Osteoblast (primary cell): ENCODE measurements around the gene ASNSD1. TPM values are rescaled to one million over a fixed set of nuclear protein-coding genes. Genes with fewer than 3 reads are reported as not detected.

Experiments used
- DNase-seq: peaks from one replicate; pipeline ENCODE4 v3.0.0; 2011; ENCODE audit warnings: low spot score, mixed read lengths; ENCODE audit not compliant: insufficient read length; ENCODE audit errors: missing footprints
- H2AFZ ChIP-seq: 2 replicates; pipeline ENCODE4 v1.6.0; 2011; ENCODE audit warnings: mild to moderate bottlenecking, low read length
- H3K27ac ChIP-seq: 2 replicates; pipeline ENCODE4 v1.5.1; 2011; ENCODE audit warnings: mild to moderate bottlenecking, low read depth, low read length, moderate library complexity
- H3K27me3 ChIP-seq: 2 replicates; pipeline ENCODE4 v1.6.0; 2012; ENCODE audit warnings: mild to moderate bottlenecking, control low read depth, inconsistent platforms, low read length, moderate library complexity; ENCODE audit not compliant: insufficient read depth
- H3K36me3 ChIP-seq: 2 replicates; pipeline ENCODE4 v1.5.1; 2011; ENCODE audit warnings: mild to moderate bottlenecking, low read length, control low read depth, moderate library complexity; ENCODE audit not compliant: insufficient read depth
- H3K4me1 ChIP-seq: 2 replicates; pipeline ENCODE4 v1.5.1; 2011; ENCODE audit warnings: mild to moderate bottlenecking, low read length, control low read depth, moderate library complexity; ENCODE audit not compliant: insufficient read depth
- H3K4me2 ChIP-seq: 2 replicates; pipeline ENCODE4 v1.6.0; 2011; ENCODE audit warnings: mild to moderate bottlenecking, low read length; ENCODE audit not compliant: insufficient read depth
- H3K4me3 ChIP-seq: fragments of 200-600 bp; sonication (generic); 3 replicates; pipeline ENCODE4 v1.5.1; 2012; ENCODE audit warnings: mild to moderate bottlenecking, low read length, inconsistent platforms; ENCODE audit not compliant: insufficient read depth
- H3K79me2 ChIP-seq: 2 replicates; pipeline ENCODE4 v1.6.0; 2012; ENCODE audit warnings: mild to moderate bottlenecking, low read length, control low read depth, inconsistent platforms; ENCODE audit not compliant: insufficient read depth
- H3K9me3 ChIP-seq: 2 replicates; pipeline ENCODE4 v1.5.1; 2011; ENCODE audit warnings: low read depth, low read length, control low read depth
- H4K20me1 ChIP-seq: 2 replicates; pipeline ENCODE4 v1.6.0; 2012; ENCODE audit warnings: mild to moderate bottlenecking, low read length, control low read depth; ENCODE audit not compliant: insufficient read depth
- total RNA-seq: library from RNA; depleted of rRNA; stranded (reverse); fragments of >200 nt; gene quantifications from 2 replicates; pipeline ENCODE4 v1.2.3, GENCODE V29; 2012
- TF ChIP-seq, protein P1 (sequence below): IDR thresholded peaks from 2 replicates; pipeline ENCODE4 v1.5.1; 2011; ENCODE audit warnings: mild to moderate bottlenecking, low read depth, low read length, moderate library complexity; ENCODE audit errors: extremely low read depth

The ASNSD1 gene
- total RNA-seq, 1 donor = 81.8 TPM

DNA sequence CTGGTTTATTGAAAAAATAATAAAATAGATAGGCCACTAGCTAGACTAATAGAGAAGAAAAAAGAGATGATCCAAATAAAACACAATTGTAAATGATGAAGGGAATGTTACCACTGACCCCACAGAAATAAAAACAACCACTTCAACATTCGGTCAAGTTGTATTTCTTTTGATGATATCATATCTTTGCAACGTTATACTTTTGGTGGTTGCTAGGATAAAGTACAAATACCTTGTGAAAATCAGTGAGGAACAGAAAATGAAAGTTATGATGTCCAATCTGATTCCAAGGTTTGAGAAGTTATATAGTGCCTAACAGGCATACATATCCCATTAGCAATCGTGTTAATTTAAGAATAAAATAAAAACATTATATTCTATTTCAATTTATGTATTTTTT, 6.6 kb upstream of the ASNSD1 start:
- no peaks in the 10 kb centered on the region for H3K27me3 ChIP-seq
- TF ChIP-seq, protein P1, sequence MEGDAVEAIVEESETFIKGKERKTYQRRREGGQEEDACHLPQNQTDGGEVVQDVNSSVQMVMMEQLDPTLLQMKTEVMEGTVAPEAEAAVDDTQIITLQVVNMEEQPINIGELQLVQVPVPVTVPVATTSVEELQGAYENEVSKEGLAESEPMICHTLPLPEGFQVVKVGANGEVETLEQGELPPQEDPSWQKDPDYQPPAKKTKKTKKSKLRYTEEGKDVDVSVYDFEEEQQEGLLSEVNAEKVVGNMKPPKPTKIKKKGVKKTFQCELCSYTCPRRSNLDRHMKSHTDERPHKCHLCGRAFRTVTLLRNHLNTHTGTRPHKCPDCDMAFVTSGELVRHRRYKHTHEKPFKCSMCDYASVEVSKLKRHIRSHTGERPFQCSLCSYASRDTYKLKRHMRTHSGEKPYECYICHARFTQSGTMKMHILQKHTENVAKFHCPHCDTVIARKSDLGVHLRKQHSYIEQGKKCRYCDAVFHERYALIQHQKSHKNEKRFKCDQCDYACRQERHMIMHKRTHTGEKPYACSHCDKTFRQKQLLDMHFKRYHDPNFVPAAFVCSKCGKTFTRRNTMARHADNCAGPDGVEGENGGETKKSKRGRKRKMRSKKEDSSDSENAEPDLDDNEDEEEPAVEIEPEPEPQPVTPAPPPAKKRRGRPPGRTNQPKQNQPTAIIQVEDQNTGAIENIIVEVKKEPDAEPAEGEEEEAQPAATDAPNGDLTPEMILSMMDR = no peak
- no peaks in the 10 kb centered on the region for H4K20me1 ChIP-seq
- H3K27ac ChIP-seq = peak overlapping the region; percentile 42
- no peaks in the 10 kb centered on the region for H3K36me3 ChIP-seq
- H3K79me2 ChIP-seq = no peaks in the 10 kb centered on the region
- H3K9me3 ChIP-seq = no peaks in the 10 kb centered on the region
- H3K4me3 ChIP-seq = no peak overlapping the region
- H3K4me2 ChIP-seq = peak overlapping the region; percentile 36
- DNase-seq = peak; percentile 79
- peaks cover 8% of the 10 kb centered on the region for H3K4me1 ChIP-seq
- peak overlapping the region; percentile 15 for H2AFZ ChIP-seq

DNA sequence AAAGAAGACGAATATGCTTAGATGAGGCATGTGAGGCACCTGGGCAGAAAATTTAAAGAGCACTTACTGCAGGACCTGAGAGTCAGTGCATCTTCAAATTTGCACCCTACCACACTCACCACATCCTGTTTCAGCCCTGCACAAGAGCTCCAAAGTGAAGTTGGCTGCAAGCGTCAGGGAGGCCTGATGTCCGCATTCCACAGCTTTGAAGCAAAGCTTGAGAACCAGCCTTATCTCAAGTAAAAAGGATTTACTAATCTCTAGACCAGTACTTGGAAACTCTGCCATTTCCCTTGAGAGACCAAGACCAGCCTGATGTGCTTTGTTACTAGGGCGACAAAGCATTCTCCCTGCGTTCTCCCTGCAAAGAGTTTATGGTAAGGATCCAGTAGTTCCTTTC, 3.4 kb upstream of the ASNSD1 start:
- H3K9me3 ChIP-seq = no peaks in the 10 kb centered on the region
- H3K79me2 ChIP-seq = peaks cover 16% of the 10 kb centered on the region
- H3K27me3 ChIP-seq = no peaks in the 10 kb centered on the region
- H3K27ac ChIP-seq = peak overlapping the region; percentile 53
- no peak overlapping the region for H2AFZ ChIP-seq
- peak; percentile 81 for DNase-seq
- H3K4me3 ChIP-seq = no peak overlapping the region
- H3K4me1 ChIP-seq = peaks cover 18% of the 10 kb centered on the region
- H4K20me1 ChIP-seq = no peaks in the 10 kb centered on the region
- TF ChIP-seq, protein P1 = no peak
- no peak overlapping the region for H3K4me2 ChIP-seq
- H3K36me3 ChIP-seq = no peaks in the 10 kb centered on the region

DNA sequence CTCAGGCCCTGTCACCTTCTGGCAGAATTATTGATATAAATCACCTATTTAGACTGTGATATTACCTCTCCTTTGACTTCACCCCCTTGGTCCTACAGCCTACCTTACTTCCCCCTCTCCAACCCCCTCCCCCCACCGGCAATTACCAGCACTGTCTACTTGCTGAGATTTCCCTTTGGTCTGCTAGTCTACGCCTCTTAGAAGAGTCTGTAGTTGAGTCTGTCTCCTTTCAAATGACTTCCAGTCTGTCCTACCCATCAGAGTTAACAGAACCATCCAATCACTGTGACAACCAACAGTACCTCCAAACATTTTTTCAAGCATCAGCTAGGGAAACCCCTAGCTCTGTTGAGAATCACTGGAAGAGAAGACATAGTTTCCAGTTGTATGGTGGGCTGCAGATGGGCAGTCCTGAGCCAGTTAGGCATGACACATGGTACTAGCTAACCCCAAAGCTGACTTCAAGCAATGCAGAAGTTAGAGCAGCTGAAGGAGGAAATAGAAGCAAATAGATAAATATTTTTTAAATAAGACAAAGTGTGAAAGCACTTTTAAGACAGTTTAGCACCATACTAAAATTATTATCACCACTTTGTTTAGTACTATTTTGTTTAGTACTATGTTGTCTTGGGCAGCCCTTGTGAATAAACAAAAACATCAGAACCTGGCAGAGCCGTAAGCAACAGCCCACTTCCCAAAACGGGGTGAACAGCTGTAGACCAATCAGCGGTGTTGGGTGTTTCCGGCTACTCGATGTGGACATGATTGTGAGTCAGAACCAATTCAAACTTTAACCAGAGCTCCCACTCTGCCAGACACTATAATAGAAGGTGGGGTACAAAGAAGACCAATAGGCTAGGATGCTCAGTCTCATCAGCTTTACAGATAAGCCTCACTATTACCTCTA, 2.7 kb upstream of the ASNSD1 start:
- Histone ChIP-seq H3K27me3 (no peaks in the 10 kb centered on the region), H3K36me3 (no peaks in the 10 kb centered on the region), H3K4me1 (peaks cover 19% of the 10 kb centered on the region), H3K4me2 (peak overlapping the region; percentile 34), H4K20me1 (no peaks in the 10 kb centered on the region), H3K27ac (peak overlapping the region; percentile 53), H3K79me2 (peaks cover 21% of the 10 kb centered on the region), H3K4me3 (no peak overlapping the region), H2AFZ (peak overlapping the region; percentile 44), H3K9me3 (no peaks in the 10 kb centered on the region)
- TF ChIP-seq, protein P1 = no peak
- peak; percentile 84 for DNase-seq

DNA sequence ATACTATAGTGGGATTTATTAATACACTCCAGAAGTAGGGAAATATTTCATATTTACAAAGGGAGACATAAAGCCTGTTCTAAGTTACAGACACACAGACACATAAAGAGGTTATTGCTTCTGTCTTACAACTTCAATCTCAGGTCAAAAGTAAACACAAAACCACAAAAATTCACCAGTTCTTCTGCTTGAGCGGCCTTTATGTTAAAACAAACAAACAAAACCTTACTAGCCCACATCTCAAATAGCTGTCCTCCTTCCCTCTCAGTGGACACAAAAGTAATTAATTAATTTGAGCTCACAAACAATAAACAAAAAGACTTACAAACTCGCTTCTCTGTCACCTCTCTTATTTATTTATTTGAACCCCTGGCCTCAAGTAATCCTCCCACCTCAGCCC, 1.5 kb upstream of the ASNSD1 start:
- no peak for DNase-seq
- H3K9me3 ChIP-seq = no peaks in the 10 kb centered on the region
- no peak overlapping the region for H3K27ac ChIP-seq
- no peak overlapping the region for H2AFZ ChIP-seq
- H3K4me1 ChIP-seq = peaks cover 19% of the 10 kb centered on the region
- H3K27me3 ChIP-seq = no peaks in the 10 kb centered on the region
- H3K4me3 ChIP-seq = no peak overlapping the region
- no peaks in the 10 kb centered on the region for H4K20me1 ChIP-seq
- TF ChIP-seq, protein P1 = no peak
- peaks cover 31% of the 10 kb centered on the region for H3K79me2 ChIP-seq
- no peaks in the 10 kb centered on the region for H3K36me3 ChIP-seq
- no peak overlapping the region for H3K4me2 ChIP-seq
